H1 (cell line): ENCODE data around the gene MANSC4. TPM values are rescaled to one million over a fixed set of nuclear protein-coding genes. Genes with fewer than 3 reads are reported as not detected.

Experiments
- CTCF ChIA-PET: fragments of 300-600 bp; sonication (Branson Sonifier 250); formaldehyde crosslinking; loops from one replicate; lab custom pipeline; 2021; ENCODE audit not compliant: partially characterized antibody; lab: Charles Lee
- POLR2A ChIA-PET: fragments of 300-600 bp; sonication (Branson Sonifier 250); formaldehyde crosslinking; loops from one replicate; lab custom pipeline; 2021; ENCODE audit warnings: inconsistent platforms; ENCODE audit not compliant: partially characterized antibody; lab: Charles Lee
- DNase-seq, 2 experiments: peaks; one replicate each; pipeline versions ENCODE4 v3.0.0 to v3.0.0-alpha.2; 2010 to 2022; ENCODE audit warnings: low spot score in 2 of 2, low read depth in 1 of 2, mixed read lengths in 1 of 2
- FAIRE-seq: peaks from 2 replicates; lab custom pipeline; 2011; peaks lifted over from hg19 to GRCh38; lab: Jason Lieb, UNC
- H2AFZ ChIP-seq: 2 replicates; pipeline ENCODE4 v1.8.1; 2012; ENCODE audit warnings: low read length, inconsistent platforms
- H2AK5ac ChIP-seq: 2 replicates; pipeline ENCODE4 v1.6.1; 2013; ENCODE audit warnings: low read depth, low read length
- H2BK120ac ChIP-seq: replicated peaks from 2 replicates; pipeline ENCODE3; 2013; ENCODE audit warnings: low read depth, low read length, inconsistent platforms
- H2BK12ac ChIP-seq: 2 replicates; pipeline ENCODE4 v1.6.1; 2013; ENCODE audit warnings: low read depth, low read length
- H2BK15ac ChIP-seq: 2 replicates; pipeline ENCODE4 v1.6.1; 2013; ENCODE audit warnings: low read length
- H2BK20ac ChIP-seq: 2 replicates; pipeline ENCODE4 v1.6.1; 2013; ENCODE audit warnings: low read length
- H2BK5ac ChIP-seq: 2 replicates; pipeline ENCODE4 v1.6.1; 2013; ENCODE audit warnings: low read depth, low read length
- H3K14ac ChIP-seq: 2 replicates; pipeline ENCODE4 v1.6.1; 2013; ENCODE audit warnings: inconsistent platforms; ENCODE audit not compliant: insufficient read length
- H3K18ac ChIP-seq: 2 replicates; pipeline ENCODE4 v1.6.1; 2013; ENCODE audit warnings: low read length; ENCODE audit errors: extremely low read depth
- H3K23ac ChIP-seq: 2 replicates; pipeline ENCODE4 v1.6.1; 2013; ENCODE audit warnings: inconsistent platforms; ENCODE audit not compliant: insufficient read length
- H3K23me2 ChIP-seq: 2 replicates; pipeline ENCODE4 v1.6.1; 2013; ENCODE audit warnings: low read depth, low read length
- H3K27ac ChIP-seq: 2 replicates; pipeline ENCODE4 v1.6.1; 2011; ENCODE audit warnings: low read depth, low read length, inconsistent platforms
- H3K27me3 ChIP-seq, 4 experiments: replicated peaks in 1 of 4; 1 replicate in 1 of 4; 2 replicates in 3 of 4; pipeline versions ENCODE4 v1.6.1 to v1.8.1; 2011 to 2013; ENCODE audit warnings: low read length in 3 of 4, mild to moderate bottlenecking in 3 of 4, inconsistent platforms in 2 of 4, mixed read lengths in 2 of 4, moderate library complexity in 1 of 4; ENCODE audit not compliant: control insufficient read depth in 3 of 4, insufficient read depth in 3 of 4; ENCODE audit errors: extremely low read depth in 1 of 4
- H3K36me3 ChIP-seq, 4 experiments: 2 replicates each; pipeline versions ENCODE4 v1.6.1 to v1.8.1; 2011 to 2013; ENCODE audit warnings: mild to moderate bottlenecking in 4 of 4, low read length in 3 of 4, moderate library complexity in 2 of 4, control low read depth in 1 of 4, inconsistent platforms in 1 of 4; ENCODE audit not compliant: insufficient read depth in 4 of 4, control insufficient read depth in 2 of 4
- H3K4ac ChIP-seq: replicated peaks from 2 replicates; pipeline ENCODE3; 2013; ENCODE audit warnings: low read length, low read depth, mixed read lengths, inconsistent platforms; ENCODE audit not compliant: insufficient read length
- H3K4me1 ChIP-seq, 4 experiments: replicated peaks in 1 of 4; 1 replicate in 1 of 4; 2 replicates in 3 of 4; pipeline versions ENCODE4 v1.6.1 to v1.8.1; 2011 to 2013; ENCODE audit warnings: low read length in 3 of 4, inconsistent platforms in 2 of 4, mixed read lengths in 1 of 4; ENCODE audit not compliant: insufficient read depth in 4 of 4, control insufficient read depth in 3 of 4
- H3K4me2 ChIP-seq, 2 experiments: 2 replicates each; pipeline versions ENCODE4 v1.6.1 to v1.8.1; 2011 to 2013; ENCODE audit warnings: low read depth in 2 of 2, low read length in 2 of 2, control low read depth in 1 of 2, inconsistent platforms in 1 of 2, mild to moderate bottlenecking in 1 of 2; ENCODE audit not compliant: insufficient read depth in 1 of 2
- H3K4me3 ChIP-seq, 4 experiments: fragments of 200-600, 300-600 bp in 1 of 4; sonication (generic), shearing (Covaris generic), sonication (Bioruptor Twin) in 1 of 4; 2 replicates each; pipeline versions ENCODE4 v1.5.1 to v1.8.1; 2011 to 2016; ENCODE audit warnings: low read length in 4 of 4, low read depth in 3 of 4, control low read depth in 2 of 4, inconsistent platforms in 2 of 4, mild to moderate bottlenecking in 2 of 4, mixed read lengths in 1 of 4, moderate library complexity in 1 of 4; ENCODE audit not compliant: insufficient read depth in 2 of 4; ENCODE audit errors: extremely low read depth in 1 of 4
- H3K56ac ChIP-seq: replicated peaks from 2 replicates; pipeline ENCODE3; 2013; ENCODE audit warnings: low read depth, mild to moderate bottlenecking, mixed read lengths, low read length, inconsistent platforms; ENCODE audit not compliant: insufficient read length
- H3K79me1 ChIP-seq: 2 replicates; pipeline ENCODE4 v1.6.1; 2013; ENCODE audit warnings: low read depth, low read length, control low read depth
- H3K79me2 ChIP-seq, 2 experiments: 2 replicates each; pipeline versions ENCODE4 v1.6.1 to v1.8.1; 2012 to 2013; ENCODE audit warnings: low read length in 2 of 2, mild to moderate bottlenecking in 2 of 2, inconsistent platforms in 1 of 2; ENCODE audit not compliant: insufficient read depth in 2 of 2, control insufficient read depth in 1 of 2
- H3K9ac ChIP-seq, 4 experiments: replicated peaks in 1 of 4; 1 replicate in 1 of 4; 2 replicates in 3 of 4; pipeline versions ENCODE4 v1.6.1 to v1.8.1; 2011 to 2013; ENCODE audit warnings: low read depth in 3 of 4, low read length in 3 of 4, control low read depth in 2 of 4, mild to moderate bottlenecking in 2 of 4, moderate library complexity in 2 of 4, inconsistent platforms in 1 of 4; ENCODE audit errors: extremely low read depth in 1 of 4
- H3K9me3 ChIP-seq, 2 experiments: 2 replicates each; pipeline versions ENCODE4 v1.6.1 to v1.8.1; 2012 to 2013; ENCODE audit warnings: mild to moderate bottlenecking in 2 of 2, moderate library complexity in 2 of 2, control low read depth in 1 of 2, inconsistent platforms in 1 of 2, low read depth in 1 of 2, low read length in 1 of 2, mixed read lengths in 1 of 2; ENCODE audit not compliant: insufficient read depth in 2 of 2
- H4K20me1 ChIP-seq, 2 experiments: replicated peaks in 1 of 2; 2 replicates each; pipeline versions ENCODE3 to v1.8.1; 2011 to 2013; ENCODE audit warnings: inconsistent platforms in 2 of 2, low read length in 2 of 2, mild to moderate bottlenecking in 1 of 2; ENCODE audit not compliant: insufficient read depth in 2 of 2, control insufficient read depth in 1 of 2
- H4K5ac ChIP-seq: 2 replicates; pipeline ENCODE4 v1.6.1; 2013; ENCODE audit warnings: low read length, low read depth, mixed read lengths, inconsistent platforms; ENCODE audit not compliant: insufficient read length
- H4K8ac ChIP-seq: 2 replicates; pipeline ENCODE4 v1.8.0; 2013; ENCODE audit warnings: mild to moderate bottlenecking, moderate library complexity, low read length, inconsistent platforms; ENCODE audit not compliant: insufficient read depth; ENCODE audit errors: extremely low read depth
- H4K91ac ChIP-seq: replicated peaks from 2 replicates; pipeline ENCODE3; 2013; ENCODE audit warnings: low read length, mixed read lengths, inconsistent platforms; ENCODE audit not compliant: insufficient read length
- ATF3 ChIP-seq: IDR thresholded peaks from 2 replicates; pipeline ENCODE4 v1.6.1; 2011; ENCODE audit warnings: low read depth, mild to moderate bottlenecking, low read length; ENCODE audit not compliant: insufficient read depth
- BRCA1 ChIP-seq: IDR thresholded peaks from 2 replicates; pipeline ENCODE4 v1.6.1; 2012; ENCODE audit warnings: low read depth, low read length, improper control_type of control experiment
- CTCF ChIP-seq, 3 experiments: IDR thresholded peaks; 1 replicate in 2 of 3; 2 replicates in 1 of 3; pipeline versions ENCODE4 v1.5.1 to v1.6.1; 2011; ENCODE audit warnings: low read length in 3 of 3, mild to moderate bottlenecking in 3 of 3, inconsistent platforms in 2 of 3, low read depth in 1 of 3, moderate library complexity in 1 of 3; ENCODE audit not compliant: insufficient read depth in 1 of 3; ENCODE audit errors: control extremely low read depth in 1 of 3
- EZH2 ChIP-seq: fragments of 200-600 bp; sonication (generic); IDR thresholded peaks from 2 replicates; pipeline ENCODE4 v1.7.1; 2012; ENCODE audit warnings: low read depth, mild to moderate bottlenecking, moderate library complexity, low read length, inconsistent platforms; ENCODE audit not compliant: severe bottlenecking
- NRF1 ChIP-seq: IDR thresholded peaks from 2 replicates; pipeline ENCODE4 v1.6.1; 2011; ENCODE audit warnings: mild to moderate bottlenecking, low read depth, low read length, improper control_type of control experiment
- RFX5 ChIP-seq: IDR thresholded peaks from 2 replicates; pipeline ENCODE4 v1.6.1; 2011; ENCODE audit warnings: low read depth, low read length, improper control_type of control experiment, borderline replicate concordance
- SRF ChIP-seq: IDR thresholded peaks from 2 replicates; pipeline ENCODE4 v1.6.1; 2011; ENCODE audit warnings: mild to moderate bottlenecking, low read depth, low read length, moderate library complexity
- TAF7 ChIP-seq: optimal IDR thresholded peaks from 2 replicates; pipeline ENCODE3; 2011; ENCODE audit warnings: low read depth, mild to moderate bottlenecking, inconsistent platforms, low read length, moderate library complexity, borderline replicate concordance
- YY1 ChIP-seq: IDR thresholded peaks from 2 replicates; pipeline ENCODE4 v1.6.1; 2011; ENCODE audit warnings: low read depth, mild to moderate bottlenecking, low read length
- WGBS, 2 experiments: shearing (Covaris generic) in 1 of 2; methylation state at CpG; one replicate each; pipeline versions ENCODE4 v1.1.6 to v1.1.7; 2013 to 2015; ENCODE audit warnings: low lambda C conversion rate in 2 of 2, mixed read lengths in 2 of 2, inconsistent platforms in 1 of 2, low coverage in 1 of 2, missing lambda C conversion rate in 1 of 2; ENCODE audit not compliant: insufficient replicate concordance in 2 of 2, insufficient coverage in 1 of 2, insufficient read length in 1 of 2; ENCODE audit errors: extremely low coverage in 1 of 2, missing lambda C conversion rate in 1 of 2; 5-methylcytosine and 5-hydroxymethylcytosine counted together
- polyA plus RNA-seq, 7 experiments: library from polyadenylated mRNA; depleted of rRNA in 3 of 7; stranded (reverse) in 5 of 7; unstranded in 2 of 7; fragments of >200 nt in 5 of 7; fragments of 200-250 nt in 2 of 7; gene quantifications; 1 replicate in 5 of 7; 2 replicates in 1 of 7; 4 replicates in 1 of 7; pipeline versions ENCODE4 v1.2.1 to v1.2.3, GENCODE V29; 2011 to 2013; ENCODE audit warnings: missing spikeins in 2 of 7, mixed read lengths in 2 of 7
- total RNA-seq: library from RNA; stranded (reverse); fragmentation: NEBNext Ultra II Directional; extraction: Animal tissue kit (Norgen Biotek cat#: 25700); gene quantifications from 2 replicates; pipeline ENCODE4 v1.2.1, GENCODE V29; 2021

MANSC4 gene
- total and polyA plus RNA-seq, 2 of the 8 experiments (the other 6 are each of a cell fraction or from before 2014, with no cell fraction given): not detected

GRCh38 chr12:27797301-27798025 is 17.4 kb upstream of the MANSC4 start:
- no peak overlapping the region for H2BK12ac ChIP-seq
- no peaks in the 10 kb centered on the region for H3K79me2 ChIP-seq
- H3K18ac ChIP-seq: no peak overlapping the region
- no peak overlapping the region for H3K27ac ChIP-seq
- POLR2A ChIA-PET: interaction anchor here (0.8 to 1.2 kb wide), 3 partner anchors 18 to 698 kb away, joined by 3 to 6 read pairs (median 4); partner anchors contain the start of genes KLHL42 and MANSC4
- no peaks in the 10 kb centered on the region for H3K27me3 ChIP-seq
- WGBS, 2 experiments: 89% methylated on average over 24 of the region's 24 CpGs; no CpG with 5 or more reads in 1 of the 2 experiments
- DNase-seq (no peak), FAIRE-seq (no peak)
- no peak overlapping the region for H3K4me3 ChIP-seq
- no peak overlapping the region for H4K5ac ChIP-seq
- H3K14ac ChIP-seq: no peak overlapping the region
- no peak overlapping the region for H3K56ac ChIP-seq
- no peak overlapping the region for H2BK120ac ChIP-seq
- H4K91ac ChIP-seq: no peak overlapping the region
- H3K36me3 ChIP-seq: peaks cover 6 to 45% (median 19%) of the 10 kb centered on the region in 4 experiments; a peak in 7 of 8 replicates
- H3K9me3 ChIP-seq: no peaks in the 10 kb centered on the region
- no peak overlapping the region for H4K8ac ChIP-seq
- no peak overlapping the region for H2BK5ac ChIP-seq
- no peak overlapping the region for H2BK20ac ChIP-seq
- H2BK15ac ChIP-seq: no peak overlapping the region
- no peaks in the 10 kb centered on the region for H3K4me1 ChIP-seq
- H2AK5ac ChIP-seq: no peak overlapping the region
- no peaks in the 10 kb centered on the region for H4K20me1 ChIP-seq
- H3K9ac ChIP-seq: no peak overlapping the region
- no peak overlapping the region for H3K4me2 ChIP-seq
- H2AFZ ChIP-seq: no peak overlapping the region
- H3K4ac ChIP-seq: no peak overlapping the region
- CTCF ChIA-PET: interaction anchor here (0.6 to 1.2 kb wide), 4 partner anchors 9 to 94 kb away, joined by 3 to 4 read pairs (median 3); no protein-coding TSS in a partner anchor
- H3K79me1 ChIP-seq: no peaks in the 10 kb centered on the region; the same call in 1 of the 2 replicates
- no peak overlapping the region for H3K23ac ChIP-seq
- H3K23me2 ChIP-seq: no peaks in the 10 kb centered on the region
- TF ChIP-seq SRF (no peak), EZH2 (no peak), ATF3 (no peak), TAF7 (no peak), NRF1 (no peak), BRCA1 (no peak), RFX5 (no peak), YY1 (no peak), CTCF (IDR thresholded peaks at IDR 0.05; ENCODE audit: control extremely low read depth in 1 of 3, insufficient read depth in 1 of 3, low read depth in 1 of 3, low read length in 3 of 3) (no peak)
